ENCODE measurements around the gene WASHC4. TPM values are rescaled to one million over a fixed set of nuclear protein-coding genes. Genes with fewer than 3 reads are reported as not detected.

The WASHC4 gene
- total and polyA plus RNA-seq, 10 donors: 25.2 to 172 (median 92.7) TPM

DNA sequence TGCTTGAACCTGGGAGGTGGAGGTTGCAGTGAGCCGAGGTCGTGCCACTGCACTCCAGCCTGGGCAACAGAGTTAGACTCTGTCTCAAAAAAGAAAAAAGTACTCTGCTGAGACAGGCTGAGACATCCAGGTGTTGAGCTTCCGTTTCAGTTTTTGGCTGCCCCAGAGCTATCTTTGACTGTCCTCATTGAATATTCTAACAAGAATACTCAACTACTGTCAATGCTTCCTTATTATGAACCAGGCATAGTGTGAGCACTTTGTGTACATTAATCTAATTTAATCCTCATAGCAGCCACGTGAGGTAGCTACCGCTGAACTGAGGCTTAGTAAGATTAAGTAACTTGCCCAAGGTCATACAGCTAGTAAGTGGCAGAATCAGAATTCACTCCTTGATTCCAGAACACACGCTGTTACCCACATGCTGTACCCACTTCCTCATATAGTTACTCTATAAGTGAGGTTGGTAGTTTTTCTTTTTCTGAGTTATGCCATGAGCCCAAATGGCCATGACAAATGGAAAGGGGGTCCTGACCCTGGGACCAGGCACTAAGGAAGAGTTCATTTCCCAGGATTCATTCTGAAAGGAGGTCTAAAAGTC lies 34.5 kb upstream of the WASHC4 start:
- 81 to 89% (median 89%) methylated on average over 6 of the region's 6 CpGs for WGBS, 5 donors
- Histone ChIP-seq H3K27me3 (replicated peaks in 1 of 7) (no peaks in the 10 kb centered on the region), H3K9me3 (no peaks in the 10 kb centered on the region), H3K27ac (no peak overlapping the region), H3K36me3 (no peaks in the 10 kb centered on the region), H3K4me3 (no peak overlapping the region), H3K4me1 (no peaks in the 10 kb centered on the region)
- TF ChIP-seq POLR2A (IDR thresholded peaks at IDR 0.05) (no peak), POLR2AphosphoS5 (IDR thresholded peaks at IDR 0.05) (no peak)
- DNase-seq: no peak
- intact Hi-C loops (cut with DNase I; ENCODE audit: low total_unique reads): no loop called here

DNA sequence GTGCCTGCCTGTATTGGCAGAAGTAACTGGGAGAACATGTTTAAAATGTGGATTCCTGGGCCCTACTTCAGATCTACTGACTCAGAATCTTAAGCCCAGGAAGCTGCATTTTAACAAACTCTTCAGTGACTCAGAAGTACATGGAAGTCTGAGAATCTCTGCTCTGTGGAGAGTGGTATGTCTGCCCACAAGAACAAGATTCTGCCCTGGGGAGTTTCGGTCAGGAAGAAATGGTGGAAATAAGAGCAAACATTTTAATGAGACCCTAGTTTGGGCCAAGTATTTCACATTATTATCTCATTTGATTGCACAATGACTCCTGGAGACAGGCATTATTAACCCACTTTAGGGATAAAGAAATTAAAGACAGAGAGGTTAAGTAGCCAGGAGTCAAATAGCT lies 31.4 kb upstream of the WASHC4 start:
- TF ChIP-seq, protein P1, sequence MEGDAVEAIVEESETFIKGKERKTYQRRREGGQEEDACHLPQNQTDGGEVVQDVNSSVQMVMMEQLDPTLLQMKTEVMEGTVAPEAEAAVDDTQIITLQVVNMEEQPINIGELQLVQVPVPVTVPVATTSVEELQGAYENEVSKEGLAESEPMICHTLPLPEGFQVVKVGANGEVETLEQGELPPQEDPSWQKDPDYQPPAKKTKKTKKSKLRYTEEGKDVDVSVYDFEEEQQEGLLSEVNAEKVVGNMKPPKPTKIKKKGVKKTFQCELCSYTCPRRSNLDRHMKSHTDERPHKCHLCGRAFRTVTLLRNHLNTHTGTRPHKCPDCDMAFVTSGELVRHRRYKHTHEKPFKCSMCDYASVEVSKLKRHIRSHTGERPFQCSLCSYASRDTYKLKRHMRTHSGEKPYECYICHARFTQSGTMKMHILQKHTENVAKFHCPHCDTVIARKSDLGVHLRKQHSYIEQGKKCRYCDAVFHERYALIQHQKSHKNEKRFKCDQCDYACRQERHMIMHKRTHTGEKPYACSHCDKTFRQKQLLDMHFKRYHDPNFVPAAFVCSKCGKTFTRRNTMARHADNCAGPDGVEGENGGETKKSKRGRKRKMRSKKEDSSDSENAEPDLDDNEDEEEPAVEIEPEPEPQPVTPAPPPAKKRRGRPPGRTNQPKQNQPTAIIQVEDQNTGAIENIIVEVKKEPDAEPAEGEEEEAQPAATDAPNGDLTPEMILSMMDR (IDR thresholded peaks at IDR 0.05 in 8 of 11, conservative IDR thresholded peaks at IDR 0.05 in 3 of 11): no peak
- TF ChIP-seq POLR2A (IDR thresholded peaks at IDR 0.05) (no peak), POLR2AphosphoS5 (IDR thresholded peaks at IDR 0.05) (no peak)
- DNase-seq: no peak
- Histone ChIP-seq H3K4me1 (no peaks in the 10 kb centered on the region), H3K27ac (no peak overlapping the region), H3K36me3 (no peaks in the 10 kb centered on the region), H3K4me3 (no peak overlapping the region), H3K9me3 (no peaks in the 10 kb centered on the region), H3K27me3 (replicated peaks in 1 of 7) (no peaks in the 10 kb centered on the region)
- intact Hi-C loops (cut with DNase I; ENCODE audit: low total_unique reads): no loop called here
- WGBS, 5 donors: 82 to 100% (median 95%) methylated on average over 1 of the region's 1 CpG

DNA sequence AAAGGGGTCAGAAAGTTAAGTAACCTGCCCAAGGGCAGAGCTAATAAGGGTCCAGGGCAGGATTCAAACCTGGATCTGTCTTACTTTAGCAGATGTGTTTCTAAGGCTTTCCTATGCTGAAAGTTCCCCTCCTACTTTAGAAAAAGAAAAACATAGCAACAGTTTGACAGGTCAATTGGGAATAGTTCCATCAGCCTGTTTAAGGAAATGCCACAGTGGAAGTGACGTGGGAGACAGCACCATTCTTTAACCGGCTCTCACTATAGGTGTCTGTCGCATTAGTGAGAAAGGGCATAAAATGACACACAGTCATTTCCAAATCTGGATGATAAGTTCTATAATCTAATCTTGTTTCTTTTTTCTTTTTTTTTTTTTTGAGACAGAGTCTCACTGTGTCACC lies 30.6 kb upstream of the WASHC4 start:
- no peaks in the 10 kb centered on the region for H3K4me1 ChIP-seq
- intact Hi-C loops (cut with DNase I; ENCODE audit: low total_unique reads): no loop called here
- DNase-seq: no peak
- H3K27me3 ChIP-seq (replicated peaks in 1 of 7): no peaks in the 10 kb centered on the region
- no peak for TF ChIP-seq POLR2AphosphoS5 (IDR thresholded peaks at IDR 0.05)
- no peak for TF ChIP-seq POLR2A (IDR thresholded peaks at IDR 0.05)
- TF ChIP-seq, protein P1 (IDR thresholded peaks at IDR 0.05 in 8 of 11, conservative IDR thresholded peaks at IDR 0.05 in 3 of 11): no peak
- H3K4me3 ChIP-seq: no peak overlapping the region
- WGBS, 5 donors: 83 to 91% (median 89%) methylated on average over 3 of the region's 3 CpGs
- no peaks in the 10 kb centered on the region for H3K9me3 ChIP-seq
- no peaks in the 10 kb centered on the region for H3K36me3 ChIP-seq
- H3K27ac ChIP-seq: no peak overlapping the region

DNA sequence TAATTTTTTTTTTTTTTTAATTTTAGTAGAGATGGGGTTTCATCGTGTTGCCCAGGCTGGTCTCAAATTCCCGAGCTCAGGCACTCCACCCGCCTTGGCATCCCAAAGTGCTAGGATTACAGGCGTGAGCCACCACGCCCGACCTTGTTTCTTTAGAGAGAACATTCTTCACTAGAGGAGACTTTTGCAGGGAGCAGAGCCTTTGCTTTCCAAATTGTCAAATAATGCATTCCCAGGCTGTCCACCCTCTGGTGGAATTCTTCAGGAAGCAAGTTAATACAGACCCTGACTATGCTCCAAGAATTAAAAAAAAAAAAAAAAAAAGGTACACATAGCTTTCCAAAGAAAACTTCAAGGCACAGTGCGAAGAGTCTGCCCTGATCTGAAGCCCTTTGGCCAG lies 30.1 kb upstream of the WASHC4 start:
- H3K27ac ChIP-seq: no peak overlapping the region
- 90 to 98% (median 92%) methylated on average over 5 to 7 of the region's 7 CpGs for WGBS, 5 donors
- intact Hi-C loops (cut with DNase I; ENCODE audit: low total_unique reads): no loop called here
- DNase-seq: no peak
- H3K4me3 ChIP-seq: no peak overlapping the region
- no peaks in the 10 kb centered on the region for H3K27me3 ChIP-seq (replicated peaks in 1 of 7)
- no peaks in the 10 kb centered on the region for H3K4me1 ChIP-seq
- no peaks in the 10 kb centered on the region for H3K9me3 ChIP-seq
- no peaks in the 10 kb centered on the region for H3K36me3 ChIP-seq
- TF ChIP-seq POLR2A (IDR thresholded peaks at IDR 0.05) (no peak), POLR2AphosphoS5 (IDR thresholded peaks at IDR 0.05) (no peak)
- TF ChIP-seq, protein P1 (IDR thresholded peaks at IDR 0.05 in 8 of 11, conservative IDR thresholded peaks at IDR 0.05 in 3 of 11): no peak

Data from spleen (tissue), 11 donors.